SU-DHL-6 (cell line): ENCODE data around the gene TPK1.

ENCODE experiments used
- CTCF ChIP-seq: fragments of 200-600 bp; sonication (generic); IDR thresholded peaks from one replicate; pipeline ENCODE4 v1.5.1; 2017; ENCODE audit warnings: antibody characterized with exemption, mild to moderate bottlenecking, low read length, moderate library complexity; ENCODE audit not compliant: insufficient read depth, poor library complexity, severe bottlenecking
- EZH2phosphoT487 ChIP-seq: fragments of 200-600 bp; sonication (generic), shearing (Covaris generic); conservative IDR thresholded peaks from 2 replicates; pipeline ENCODE4 v1.6.1; 2018; ENCODE audit warnings: mild to moderate bottlenecking, antibody characterized with exemption, low read length, moderate library complexity, mixed read lengths

GRCh38 chr7:144410441-144410840 lies 425.4 kb downstream of the TPK1 start:
- no peak for TF ChIP-seq CTCF
- no peak for TF ChIP-seq EZH2phosphoT487
